GM18498 (cell line): Measurements from ENCODE around the gene OPTC.

ENCODE experiments used
- ATAC-seq: cut with Tn5 transposase; IDR thresholded peaks from one replicate; pipeline ENCODE4 v1.9.1; 2021; ENCODE audit warnings: mild to moderate bottlenecking, moderate library complexity; ENCODE audit not compliant: unreplicated experiment

Gene OPTC

GRCh38 chr1:203556047-203556851 lies 62.3 kb downstream of the OPTC start:
- ATAC-seq = no peak

- no peak for ATAC-seq
Observed at GRCh38 chr1:203557390-203557789, 63.4 kb downstream of the OPTC start.

DNA sequence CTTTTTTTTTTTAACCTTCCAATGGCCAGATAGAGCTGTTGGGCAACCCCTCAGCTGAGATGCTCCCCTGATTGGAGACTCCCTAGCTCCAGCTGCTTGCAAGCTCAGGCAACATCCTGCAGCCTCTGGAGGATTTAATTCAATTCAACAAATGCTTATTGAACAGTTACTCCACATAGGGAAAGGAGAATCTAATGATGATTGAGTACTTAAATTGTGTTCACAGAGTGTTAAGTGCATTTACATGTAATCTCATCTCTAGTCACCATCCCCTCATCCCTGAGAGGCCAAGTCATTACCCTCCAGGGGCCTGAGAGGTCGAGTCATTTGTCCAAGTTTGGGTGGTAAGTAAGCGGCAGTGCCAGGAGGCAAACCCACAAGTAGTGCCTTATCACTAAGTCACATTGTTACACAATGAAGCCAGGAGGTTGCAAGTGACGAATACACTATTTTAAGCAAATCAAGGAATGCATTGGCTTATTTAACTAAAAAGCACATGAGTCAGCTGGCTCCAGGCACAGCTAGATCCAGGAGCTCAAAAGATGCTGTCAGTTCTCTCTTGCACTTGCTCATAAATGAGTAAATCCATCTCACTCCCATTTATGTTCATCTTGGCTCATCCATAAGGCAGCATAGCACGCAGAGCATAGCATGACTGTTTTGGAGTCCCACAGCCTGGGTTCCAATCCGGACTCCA lies 64.3 kb downstream of the OPTC start:
- no peak for ATAC-seq
